ENCODE measurements around the gene ZSWIM5. TPM values are rescaled to one million over a fixed set of nuclear protein-coding genes. Genes with fewer than 3 reads are reported as not detected.

ZSWIM5 gene
- total and polyA plus RNA-seq, 9 of the 15 experiments (the other 6 are each of a cell fraction or from before 2014, with no cell fraction given), result under 0.01 to 0.07 (median 0.03) TPM; not detected in 3

GRCh38 chr1:45037456-45037855 is 168.9 kb downstream of the ZSWIM5 start (continued):
- TF ChIP-seq GATA2 (CRISPR knock-in tag; IDR thresholded peaks at IDR 0.05) (peak; percentile 79), SOX6 (IDR thresholded peaks at IDR 0.05) (peak; percentile 94), MXD1 (CRISPR knock-in tag; IDR thresholded peaks at IDR 0.05; ENCODE audit: borderline replicate concordance, poor library complexity, severe bottlenecking) (no peak), ELF2 (CRISPR knock-in tag; IDR thresholded peaks at IDR 0.05) (no peak), ZNF407 (IDR thresholded peaks at IDR 0.05; ENCODE audit: low read depth) (no peak), HDAC3 (IDR thresholded peaks at IDR 0.05; ENCODE audit: borderline replicate concordance, partially characterized antibody) (peak; percentile 31), MAFF (IDR thresholded peaks at IDR 0.05; ENCODE audit: low read length) (peak; percentile 59; the same call in 1 of the 2 replicates), HDAC2 (IDR thresholded peaks at IDR 0.05) (peak; percentile 96), ATF3 (IDR thresholded peaks at IDR 0.05) (peak; percentile 84), ATF3 (CRISPR knock-in tag; conservative IDR thresholded peaks at IDR 0.05) (peak; percentile 57; the same call in 1 of the 2 replicates), NR0B1 (IDR thresholded peaks at IDR 0.05; ENCODE audit: partially characterized antibody) (no peak), ZNF518B (CRISPR knock-in tag; IDR thresholded peaks at IDR 0.05) (no peak), LARP7 (IDR thresholded peaks at IDR 0.05) (no peak), MTA3 (IDR thresholded peaks at IDR 0.05; ENCODE audit: borderline replicate concordance) (0 out of 2 replicates have a peak, but pooled peaks have one; percentile 65)
